ENCODE data around the gene PRDM16. TPM values are rescaled to one million over a fixed set of nuclear protein-coding genes. Genes with fewer than 3 reads are reported as not detected.

The PRDM16 gene
- total and polyA plus RNA-seq, 2 of the 13 experiments (the other 11 are each of a cell fraction or from before 2014, with no cell fraction given), result 0.15 to 0.81 TPM

GRCh38 chr1:3461238-3461933 is 392.4 kb downstream of the PRDM16 start:
- BruUV-seq (replicated peaks), result no TSS peak
- H3K4me3 ChIP-seq (replicated peaks in 1 of 3; ENCODE audit: insufficient read depth in 1 of 3, low read depth in 2 of 3, low read length in 3 of 3), result peak overlapping the region in 1 of 3 experiments; percentile 66; a peak in 1 of 6 replicates
- 93% methylated on average over 18 of the region's 30 CpGs for WGBS (ENCODE audit: low lambda C conversion rate)
- CTCF ChIA-PET (ENCODE audit: low intra/inter-chr PET ratio, low total read pairs), result interaction anchor here (0.7 kb wide), 1 partner anchor 23 kb away, joined by 3 read pairs; no protein-coding TSS in a partner anchor
- peaks cover 0 to 8% of the 10 kb centered on the region in 2 experiments; a peak in 4 of 5 replicates for H3K36me3 ChIP-seq (replicated peaks in 1 of 2; ENCODE audit: control insufficient read depth in 1 of 2, insufficient read depth in 2 of 2, low read length in 2 of 2)
- peak overlapping the region; percentile 99 for H3K4me2 ChIP-seq (ENCODE audit: low read depth, low read length)
- peaks cover 53% of the 10 kb centered on the region for H3K4me1 ChIP-seq (ENCODE audit: insufficient read depth, low read length)
- no peaks in the 10 kb centered on the region for H3K9me3 ChIP-seq (ENCODE audit: low read length)
- in situ Hi-C loops (cut with HindIII; ENCODE audit: extremely low pct_ligation_motif_present, low pct_unique_long_range_greater_than_20kb) (no loop called here), intact Hi-C loops (cut with micrococcal nuclease; ENCODE audit: unreplicated experiment) (no loop called here)
- H3K27ac ChIP-seq (ENCODE audit: extremely low read length, insufficient read depth, low read length), result peak overlapping the region; percentile 98
- no peak overlapping the region for H2AFZ ChIP-seq (ENCODE audit: low read length)
- POLR2A ChIA-PET, result interaction anchor here (11.4 kb wide), 1 partner anchor 11 kb away, joined by 282 read pairs; no protein-coding TSS in a partner anchor
- H3K27me3 ChIP-seq (ENCODE audit: control insufficient read depth in 1 of 2, insufficient read depth in 2 of 2, low read length in 2 of 2), result no peaks in the 10 kb centered on the region
- DNase-seq (ENCODE audit: low spot score) (no peak), ATAC-seq (no peak), FAIRE-seq (no peak)
- no peaks in the 10 kb centered on the region for H4K20me1 ChIP-seq (ENCODE audit: insufficient read depth, low read length)
- H3K79me2 ChIP-seq (ENCODE audit: insufficient read depth, low read length), result peaks cover 31% of the 10 kb centered on the region
- H3K9ac ChIP-seq (ENCODE audit: insufficient read depth, low read depth, low read length), result peak overlapping the region; percentile 86
- TF ChIP-seq NFAT5 (CRISPR knock-in tag; IDR thresholded peaks at IDR 0.05) (no peak), FOXO1 (CRISPR knock-in tag; IDR thresholded peaks at IDR 0.05) (0 out of 2 replicates have a peak, but pooled peaks have one; percentile 0), BORCS8-MEF2B (CRISPR knock-in tag; IDR thresholded peaks at IDR 0.05) (no peak), ADNP (CRISPR knock-in tag; IDR thresholded peaks at IDR 0.05) (peak; percentile 83; the same call in 1 of the 2 replicates), ZNF597 (CRISPR knock-in tag; IDR thresholded peaks at IDR 0.05) (no peak), ZBTB20 (CRISPR knock-in tag; IDR thresholded peaks at IDR 0.05; ENCODE audit: borderline replicate concordance, low read depth) (0 out of 2 replicates have a peak, but pooled peaks have one; percentile 2), NR1H2 (CRISPR knock-in tag; IDR thresholded peaks at IDR 0.05; ENCODE audit: borderline replicate concordance, low read depth) (no peak), AGO2 (optimal IDR thresholded peaks at IDR 0.05; ENCODE audit: low read depth, low read length) (peak; percentile 65), RBFOX2 (IDR thresholded peaks at IDR 0.05; ENCODE audit: low read depth, low read length) (peak; percentile 58), KDM1A (CRISPR knock-in tag; IDR thresholded peaks at IDR 0.05) (peak; percentile 93), JARID2 (CRISPR knock-in tag; IDR thresholded peaks at IDR 0.05; ENCODE audit: insufficient replicate concordance) (no peak), RARG (CRISPR knock-in tag; IDR thresholded peaks at IDR 0.05; ENCODE audit: low read depth) (no peak), ZNF720 (CRISPR knock-in tag; IDR thresholded peaks at IDR 0.05) (peak; percentile 37; the same call in 1 of the 2 replicates), MBNL3 (CRISPR knock-in tag; conservative IDR thresholded peaks at IDR 0.05) (no peak), HNRNPLL (IDR thresholded peaks at IDR 0.05; ENCODE audit: low read depth, low read length, poor library complexity, severe bottlenecking) (peak; percentile 21), HDAC2 (CRISPR knock-in tag; IDR thresholded peaks at IDR 0.05) (0 out of 2 replicates have a peak, but pooled peaks have one; percentile 28), ZNF629 (CRISPR knock-in tag; conservative IDR thresholded peaks at IDR 0.05) (peak; percentile 99), SMC3 (IDR thresholded peaks at IDR 0.05; ENCODE audit: low read length) (no peak), ZMYM3 (CRISPR knock-in tag; IDR thresholded peaks at IDR 0.05) (peak; percentile 97)
